NCI-H82 treated with DMSO at 0.1 percent for 48 hours (cell line): Measurements from ENCODE around the gene SRRM4.
"Not testable (repeated sequence)": the region's sequence is repeated elsewhere in the genome, so short reads cannot be mapped to it uniquely, and the experiment has no call there.

Experiments
- DNase-seq: peaks from one replicate; lab custom pipeline; 2025; ENCODE audit not compliant: unreplicated experiment; lab: John Stamatoyannopoulos, UW

SRRM4 gene

DNA sequence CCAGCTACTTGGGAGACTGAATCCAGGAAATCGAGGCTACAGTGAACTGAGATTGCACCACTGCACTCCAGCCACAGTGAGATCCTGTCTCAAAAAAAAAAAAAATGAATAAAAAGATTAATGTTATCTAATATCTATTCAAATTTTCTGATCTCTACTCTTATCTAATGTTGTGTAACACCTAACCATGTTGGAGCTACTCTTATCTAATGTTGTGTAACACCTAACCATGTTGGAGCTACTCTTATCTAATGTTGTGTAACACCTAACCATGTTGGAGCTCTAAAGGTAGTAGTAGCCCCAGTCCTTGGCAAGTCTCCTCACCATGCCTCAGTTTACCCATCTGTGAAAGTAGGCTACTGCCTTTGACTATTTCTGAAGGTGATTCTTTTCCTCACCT, 26.9 kb downstream of the SRRM4 start:
- not testable (repeated sequence) for DNase-seq

DNA sequence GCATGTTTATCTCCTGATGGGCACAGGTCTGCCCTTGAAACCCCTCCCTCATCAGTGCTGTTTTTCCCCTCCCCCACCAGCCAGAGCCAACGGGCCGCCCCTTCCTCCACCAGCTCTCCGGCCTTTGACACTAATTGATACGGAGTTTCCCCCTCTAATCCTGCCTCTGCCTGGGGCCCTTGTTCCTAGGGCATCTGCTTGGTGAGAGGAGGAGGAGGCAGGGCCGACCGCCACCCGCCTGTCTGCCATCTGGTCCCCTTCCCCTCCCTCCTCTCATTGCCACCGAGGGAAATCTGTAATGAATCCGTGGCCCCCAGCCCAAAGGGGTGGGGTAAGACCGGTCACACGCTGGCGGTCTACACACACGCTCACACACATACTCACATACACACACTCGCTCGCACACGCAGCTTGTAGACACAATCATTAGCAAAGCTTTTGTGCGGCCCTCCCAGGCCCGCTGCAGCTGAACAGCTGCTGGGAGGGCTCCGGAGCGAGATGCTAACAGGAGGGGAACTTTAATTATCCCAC, 27.4 kb downstream of the SRRM4 start:
- DNase-seq = peak; percentile 97

DNA sequence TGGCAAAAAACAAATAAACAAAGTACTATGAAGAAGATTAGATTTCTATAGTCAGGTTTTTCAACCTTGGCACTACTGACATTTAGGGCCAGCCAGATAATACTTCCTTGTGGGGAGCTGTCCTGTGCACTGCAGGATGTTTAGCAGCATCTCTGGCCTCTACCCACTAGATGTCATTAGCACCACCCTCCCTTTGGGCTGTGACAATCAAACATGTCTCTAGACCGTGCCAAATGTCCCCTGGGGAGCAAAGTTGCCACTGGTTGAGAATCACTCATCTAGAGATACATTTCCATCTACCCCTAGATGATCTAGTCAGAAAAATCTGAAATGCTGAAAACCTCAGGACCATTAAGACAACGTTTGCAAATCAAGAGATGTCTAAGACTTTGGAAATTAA, 29.9 kb downstream of the SRRM4 start:
- no peak for DNase-seq

DNA sequence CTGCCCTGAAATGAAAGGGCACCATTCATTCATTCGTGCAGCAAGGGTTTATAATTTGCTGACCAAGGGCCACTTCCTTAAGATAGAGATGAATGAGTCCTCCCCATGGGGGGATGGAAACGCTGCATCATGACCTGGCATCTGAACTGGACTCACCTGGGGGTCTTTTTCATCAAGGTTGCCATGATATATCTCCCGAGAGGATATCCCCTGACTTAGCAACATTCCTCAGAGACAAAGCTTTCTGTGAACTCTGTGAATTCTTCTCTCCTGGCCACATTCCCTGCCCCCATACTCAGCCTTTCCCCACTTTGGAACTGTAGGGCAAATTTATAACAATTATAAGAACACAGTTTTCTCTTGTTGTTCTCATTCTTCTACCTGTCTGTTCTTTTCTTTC, 30.8 kb downstream of the SRRM4 start:
- DNase-seq = no peak

DNA sequence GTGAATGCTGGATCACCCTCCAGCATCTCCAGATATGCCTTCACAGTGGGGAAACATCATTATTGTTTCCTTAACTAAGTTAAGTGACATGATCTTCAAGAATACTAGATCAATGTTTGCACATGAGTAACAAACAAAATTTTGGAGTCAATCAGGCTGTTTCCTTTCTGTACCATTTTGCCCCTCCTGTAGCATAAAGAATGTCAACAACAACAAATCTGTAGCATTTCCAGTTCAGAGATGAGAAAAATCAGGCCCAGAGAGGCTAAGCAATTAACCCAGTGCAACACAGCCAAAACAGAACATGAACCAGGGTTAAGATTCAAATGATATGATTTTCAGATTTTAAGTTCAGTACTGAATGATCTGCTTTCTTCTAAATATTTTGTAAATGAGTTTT, 31.7 kb downstream of the SRRM4 start:
- no peak for DNase-seq

DNA sequence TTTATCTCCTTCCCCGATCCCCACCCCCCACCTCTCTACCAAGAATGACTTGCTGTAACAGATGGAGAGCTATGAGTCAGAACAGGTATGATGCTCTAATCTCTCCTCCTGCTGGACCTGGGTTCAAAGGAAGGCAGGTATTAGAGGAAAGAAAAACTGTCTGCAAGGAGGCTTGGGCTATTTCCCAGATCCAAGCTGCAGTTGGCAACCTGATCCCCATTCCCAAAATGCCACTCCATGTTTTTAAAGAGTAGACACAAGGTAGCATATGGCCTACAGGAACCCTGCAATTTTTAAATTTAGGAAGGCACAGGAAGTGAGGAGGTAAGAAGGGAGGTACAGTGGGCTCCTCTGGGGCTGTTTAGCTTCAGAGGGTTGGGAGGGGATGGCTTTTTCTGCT, 33.0 kb downstream of the SRRM4 start:
- peak; percentile 54 for DNase-seq

DNA sequence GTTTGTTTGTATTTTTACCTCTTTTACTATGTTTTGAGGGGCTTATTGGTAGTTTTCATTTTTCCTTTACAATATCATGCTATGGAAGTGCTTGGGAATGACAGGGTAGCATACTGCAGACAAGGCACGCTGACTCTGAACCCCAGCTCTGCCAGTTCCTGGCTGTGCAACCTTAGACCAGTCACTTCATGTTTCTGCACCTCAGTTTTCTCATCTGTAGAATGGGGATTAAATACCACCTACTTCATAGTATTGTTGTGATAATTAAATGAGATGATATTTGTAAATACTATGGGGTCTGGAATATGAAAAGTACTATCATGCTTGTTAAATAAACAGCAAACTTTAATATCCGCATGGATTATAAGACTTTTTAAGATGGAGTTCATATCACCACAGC, 35.4 kb downstream of the SRRM4 start:
- no peak for DNase-seq

DNA sequence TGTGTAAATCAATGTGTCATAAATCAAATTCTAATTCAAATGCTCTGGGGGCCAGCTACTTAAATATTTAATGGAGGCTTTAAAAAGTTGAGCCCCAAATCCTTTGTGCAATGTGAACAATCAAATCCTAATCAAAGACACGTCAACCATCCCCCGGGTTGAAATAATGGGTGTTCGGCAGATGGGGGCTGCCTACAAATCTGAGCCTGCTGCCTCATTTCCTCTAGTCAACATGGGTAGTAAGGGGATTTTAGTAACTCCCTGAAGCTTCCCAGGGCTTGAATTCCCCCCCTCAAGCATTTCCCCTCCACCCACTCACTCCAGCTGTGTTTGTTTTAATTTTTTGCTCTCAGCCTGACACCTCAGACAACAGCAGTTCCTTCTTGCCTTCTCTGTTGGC, 37.8 kb downstream of the SRRM4 start:
- DNase-seq = peak; percentile 84

DNA sequence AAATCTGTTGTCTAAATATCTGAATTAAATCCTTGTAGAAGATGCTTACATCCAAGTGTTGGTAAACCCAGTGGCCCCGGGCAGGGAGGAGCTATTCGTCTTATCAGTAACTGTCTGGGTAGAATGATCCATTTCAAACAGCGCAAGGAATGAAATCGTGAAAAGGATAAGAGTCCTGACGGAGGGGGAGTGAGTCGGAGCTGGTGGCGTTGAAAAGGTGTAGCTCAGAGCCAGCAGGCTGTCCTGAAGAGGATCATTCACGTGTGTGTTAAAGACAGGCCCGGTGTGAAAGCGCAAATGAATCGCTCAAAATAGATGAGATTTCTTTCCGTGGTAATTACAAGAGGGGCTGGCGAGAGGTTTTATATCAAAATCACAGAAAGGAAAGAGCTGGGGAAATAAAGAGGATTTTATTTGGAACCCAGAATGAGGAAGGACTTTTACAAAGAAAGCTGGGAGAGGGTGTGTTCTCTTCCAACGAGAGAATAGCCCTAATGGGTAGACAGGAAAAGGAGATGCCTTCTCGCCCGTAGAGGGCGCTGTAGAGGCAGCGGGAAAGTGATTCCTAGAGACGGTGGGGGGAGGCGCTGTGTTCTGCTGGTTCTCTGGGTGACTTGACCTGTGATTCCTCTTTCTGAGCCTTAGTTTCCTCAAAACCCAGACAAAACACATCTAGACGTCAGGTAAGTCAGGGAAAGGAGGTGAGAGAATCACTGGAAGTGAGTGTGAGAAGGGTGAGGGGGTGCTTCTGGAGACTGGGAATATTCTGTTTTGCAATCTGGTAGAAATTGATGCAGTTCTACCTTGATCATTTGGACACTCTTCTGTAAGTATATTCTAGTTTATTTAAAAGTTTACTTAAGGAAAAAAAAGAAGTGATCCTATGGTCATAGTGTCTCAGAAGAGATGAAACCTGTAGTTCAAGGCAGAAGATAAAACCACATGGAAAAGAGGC, 39.3 kb downstream of the SRRM4 start:
- peak; percentile 76 for DNase-seq

DNA sequence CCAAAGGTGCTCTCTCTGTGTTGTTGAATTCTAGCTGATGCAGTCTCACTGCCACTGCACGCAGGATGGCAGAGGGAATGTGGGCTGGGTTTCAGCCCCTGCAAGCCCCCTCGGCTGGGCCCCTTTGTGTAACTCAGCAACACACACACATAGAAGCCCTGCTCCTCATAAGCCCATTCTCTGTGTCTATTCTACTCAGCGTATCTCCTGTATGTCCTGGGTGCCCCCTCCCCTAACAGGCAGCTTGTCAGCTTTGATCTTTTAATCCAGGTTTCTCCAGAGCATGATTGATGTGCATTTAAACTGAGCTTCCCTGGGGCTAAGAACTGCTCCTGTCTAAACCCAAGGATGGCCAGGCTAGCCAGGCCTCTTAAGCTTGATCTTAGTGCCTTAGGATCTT, 43.0 kb downstream of the SRRM4 start:
- DNase-seq = peak; percentile 98

DNA sequence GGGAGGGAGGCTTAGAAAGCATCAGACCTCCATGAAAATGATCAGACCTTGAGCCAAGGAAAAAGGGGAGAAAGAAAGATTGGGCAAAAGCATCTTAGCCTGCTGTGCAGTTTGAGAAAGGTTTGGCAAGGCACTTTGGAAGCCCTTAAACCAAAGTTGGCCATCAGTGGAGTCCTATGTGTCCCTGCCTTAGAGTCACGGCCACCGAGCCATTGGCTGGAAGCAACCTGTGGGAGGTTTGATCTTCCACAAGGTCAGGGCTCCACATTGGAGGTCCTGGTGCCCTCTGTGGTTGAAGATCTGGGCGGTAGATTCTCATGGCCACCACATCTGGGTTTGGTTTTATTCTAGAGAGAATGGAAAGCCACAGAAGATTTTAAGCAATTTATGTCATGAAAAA, 44.4 kb downstream of the SRRM4 start:
- no peak for DNase-seq

DNA sequence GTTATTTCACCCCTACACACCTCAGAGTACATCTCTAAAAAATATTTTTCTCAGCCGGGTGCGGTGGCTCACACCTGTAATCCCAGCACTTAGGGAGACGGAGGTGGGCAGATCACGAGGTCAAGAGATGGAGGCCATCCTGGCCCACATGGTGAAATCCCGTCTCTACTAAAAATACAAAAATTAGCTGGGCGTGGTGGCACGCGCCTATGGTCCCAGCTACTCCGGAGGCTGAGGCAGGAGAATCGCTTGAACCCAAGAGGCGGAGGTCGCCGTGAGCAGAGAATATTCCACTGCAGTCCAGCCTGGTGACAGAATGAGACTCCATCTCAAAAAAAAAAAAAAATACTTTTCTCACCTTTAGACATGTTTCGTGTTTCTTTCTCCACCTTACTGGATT, 52.0 kb downstream of the SRRM4 start:
- not testable (repeated sequence) for DNase-seq

DNA sequence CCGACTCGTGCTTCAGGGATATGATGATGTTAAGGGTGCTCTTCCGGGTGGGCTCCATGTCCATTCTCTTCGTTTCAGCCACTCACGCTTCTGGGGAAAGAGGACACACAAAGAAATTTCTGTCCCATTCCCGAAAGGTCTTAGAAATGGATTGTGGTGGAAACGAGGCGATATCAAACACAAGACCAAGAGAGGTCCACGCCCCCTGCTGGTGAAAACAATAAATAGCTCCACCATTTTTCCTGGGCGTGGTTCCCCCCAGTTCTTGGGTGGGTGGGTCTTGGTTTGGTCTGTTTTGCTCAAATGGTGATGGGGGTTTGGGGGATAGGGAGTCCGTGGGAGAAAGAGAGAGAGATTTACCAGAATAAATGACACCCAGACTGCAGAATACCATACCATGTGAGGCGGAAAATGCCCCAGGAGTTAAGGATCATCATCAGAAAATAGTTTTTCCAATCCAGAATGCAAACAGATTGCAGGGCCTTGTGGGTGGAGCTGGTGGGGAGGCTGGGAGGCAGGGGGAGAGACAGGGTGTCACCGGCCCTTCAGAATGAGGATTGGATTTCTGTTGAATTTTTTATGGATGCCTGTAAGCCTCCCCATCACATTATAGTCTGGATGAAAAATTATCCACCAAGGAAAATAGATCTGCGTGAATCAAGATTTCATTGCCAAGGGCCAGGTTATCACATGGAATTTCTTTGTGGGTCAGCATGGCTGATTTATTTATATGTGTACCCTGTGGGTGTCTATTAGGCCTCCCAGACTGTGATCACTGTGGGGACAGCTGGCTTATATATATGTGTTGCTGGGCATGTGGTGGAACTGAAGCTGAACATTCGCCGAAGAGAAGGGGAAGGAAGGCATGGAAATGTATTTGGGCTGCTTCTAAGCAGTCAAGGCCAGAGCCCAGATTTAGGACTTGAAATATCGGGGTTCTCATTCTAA, 55.8 kb downstream of the SRRM4 start:
- DNase-seq = no peak

DNA sequence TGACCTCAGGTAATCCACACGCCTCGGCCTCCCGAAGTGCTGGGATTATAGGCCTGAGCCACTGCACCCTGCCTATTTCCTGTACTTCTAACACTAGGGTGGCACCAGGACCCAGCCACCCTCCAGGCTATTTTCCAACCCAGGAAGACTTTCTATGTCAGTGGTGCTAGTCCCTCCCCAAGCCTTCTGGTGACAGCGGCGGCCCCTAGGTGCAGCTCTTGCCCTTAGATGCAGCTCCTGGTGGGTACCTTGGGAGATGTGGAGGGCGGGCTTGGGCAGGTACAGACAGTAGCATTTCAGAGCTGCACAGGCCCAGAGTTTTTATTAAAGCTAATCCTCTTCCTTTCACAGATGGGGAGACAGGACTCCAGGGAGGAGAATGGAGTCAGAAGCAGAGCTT, 62.8 kb downstream of the SRRM4 start:
- DNase-seq = no peak

DNA sequence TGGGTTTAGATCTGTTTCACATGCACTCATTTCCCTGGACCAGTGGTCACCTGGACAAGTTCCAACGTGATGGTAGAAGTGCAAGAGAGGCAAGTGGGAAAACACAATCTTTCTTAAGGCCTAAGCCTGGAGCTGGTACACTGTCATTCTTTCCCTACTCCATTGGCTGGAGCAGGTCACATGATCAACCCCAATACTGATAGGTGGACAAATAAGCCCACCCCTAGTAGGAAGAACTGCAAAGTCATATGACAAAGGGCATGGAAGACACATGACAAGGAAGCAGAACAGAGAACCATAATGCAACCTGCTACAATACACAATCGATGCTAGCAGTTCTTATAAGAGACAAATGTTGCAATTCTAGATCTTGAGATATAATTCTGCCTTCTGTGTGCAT, 66.3 kb downstream of the SRRM4 start:
- DNase-seq = no peak

DNA sequence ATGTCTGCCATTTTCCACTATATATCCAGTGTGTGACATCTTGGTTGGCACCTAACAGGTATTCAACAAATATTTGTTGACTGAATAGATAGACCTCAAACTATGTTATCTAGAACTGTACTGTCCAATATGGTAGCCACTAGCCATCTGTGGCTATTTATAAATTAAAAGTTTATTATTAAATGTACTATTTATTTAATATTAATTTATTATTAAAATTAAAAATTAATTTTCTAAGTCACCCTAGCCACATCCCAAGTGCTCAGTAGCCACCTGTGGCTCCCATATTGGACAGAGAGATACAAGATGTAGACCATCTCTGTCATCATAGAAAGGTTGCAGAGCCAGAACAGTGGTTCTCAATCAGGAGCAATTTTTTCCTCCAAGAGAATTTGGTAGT, 69.3 kb downstream of the SRRM4 start:
- no peak for DNase-seq

DNA sequence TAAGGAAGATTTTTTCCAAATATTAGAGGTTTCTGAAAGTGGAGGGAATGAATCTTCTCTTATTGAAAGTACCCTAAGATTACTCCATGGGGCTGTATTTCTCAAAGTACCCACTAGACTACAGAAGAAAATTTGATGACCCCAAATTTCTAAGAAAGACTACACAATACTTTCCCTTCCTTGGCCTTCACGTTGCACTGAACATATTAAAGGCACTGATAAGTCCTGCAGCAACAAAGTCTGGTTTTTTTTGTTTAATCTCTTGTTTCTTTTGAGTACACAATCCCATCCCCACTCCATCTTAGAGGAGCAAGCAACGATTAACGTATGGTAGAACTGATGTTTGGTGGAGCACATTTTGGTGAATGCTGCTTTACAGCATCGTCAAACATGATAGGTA, 70.1 kb downstream of the SRRM4 start:
- DNase-seq = no peak

DNA sequence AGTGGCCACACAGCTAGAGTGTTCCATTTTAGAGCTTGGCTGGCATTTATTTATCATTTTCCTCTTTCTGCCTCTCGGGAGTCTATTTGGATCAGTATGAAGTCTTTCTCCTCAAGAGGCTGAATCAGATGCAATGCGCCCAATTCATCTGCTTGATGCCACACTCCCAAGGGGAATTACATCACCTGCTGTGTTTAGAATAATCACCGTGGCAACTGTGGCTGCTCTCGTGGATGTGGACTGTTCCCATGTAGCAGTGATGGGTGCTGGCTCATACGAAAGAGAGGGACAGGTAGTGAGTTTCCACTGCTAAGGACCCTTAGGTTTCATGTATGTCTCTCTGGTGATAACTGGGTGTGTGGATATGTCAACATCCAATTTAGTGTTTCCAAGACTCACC, 70.7 kb downstream of the SRRM4 start:
- DNase-seq = no peak

DNA sequence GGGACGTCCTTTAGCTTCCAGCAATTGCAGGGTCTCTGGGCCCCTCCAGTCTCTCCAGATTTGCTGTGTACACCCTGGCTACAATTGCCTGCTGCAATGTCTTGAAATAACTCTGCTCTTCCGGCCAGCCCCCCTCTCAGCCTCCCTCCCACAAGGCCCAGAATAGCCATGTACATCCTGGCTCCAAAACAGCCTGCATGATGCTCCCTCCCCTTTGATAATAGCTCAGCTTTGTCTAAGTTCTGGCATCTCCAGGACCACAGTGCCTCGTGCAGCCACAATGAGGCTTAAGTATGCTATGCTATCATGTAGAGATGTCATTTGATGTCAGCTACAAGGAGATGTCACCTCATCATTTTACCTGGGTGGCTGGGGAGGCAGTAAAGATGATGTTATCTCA, 74.6 kb downstream of the SRRM4 start:
- no peak for DNase-seq

DNA sequence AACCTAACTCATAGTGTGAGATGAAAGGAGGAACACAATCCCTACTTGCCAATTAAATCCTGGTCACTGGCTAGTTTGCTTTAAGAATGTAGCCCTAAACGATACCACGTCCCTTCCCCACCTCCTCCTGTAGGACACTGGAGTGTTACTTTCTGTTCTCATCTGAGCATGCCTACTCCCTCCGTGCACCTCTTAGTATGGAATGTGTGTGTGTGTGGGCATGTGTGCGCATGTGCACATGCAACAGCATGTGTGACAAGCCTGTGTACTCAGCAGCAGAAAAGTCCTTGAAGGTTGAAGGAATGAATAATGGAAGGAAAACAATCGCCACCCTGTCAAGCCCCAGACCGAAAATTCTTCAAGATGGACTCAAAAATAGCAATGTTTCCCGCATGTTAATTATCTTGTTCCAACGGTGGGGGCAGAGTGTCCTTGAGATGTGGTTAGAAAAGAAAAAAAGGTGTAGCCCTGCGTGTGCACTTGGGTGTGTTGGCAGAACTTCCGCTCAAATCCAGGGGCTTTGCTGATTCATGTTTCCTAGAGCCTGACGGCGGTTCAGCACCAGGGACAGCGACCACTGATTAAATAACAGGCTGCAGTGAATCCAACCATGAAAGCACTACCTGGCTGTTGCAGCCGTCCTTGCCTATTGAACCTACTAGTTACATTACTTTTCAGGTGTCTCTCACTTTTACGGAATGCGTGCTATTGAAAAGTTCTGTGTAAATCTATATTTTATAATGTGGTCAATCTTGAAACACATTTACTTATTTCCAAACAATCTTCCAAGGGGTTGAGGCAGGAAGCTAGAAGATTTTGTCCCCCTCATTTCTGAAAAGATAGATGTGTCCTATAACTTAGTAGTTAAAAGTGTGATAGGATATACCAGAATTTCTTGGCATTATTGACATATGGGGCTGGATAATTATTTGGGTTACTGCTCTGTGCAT, 79.8 kb downstream of the SRRM4 start:
- DNase-seq = no peak
